WTC11 (cell line): ENCODE results near the gene ARL10.

Experiments used
- CREM ChIP-seq: sonication (generic); formaldehyde crosslinking; IDR thresholded peaks from 2 replicates; pipeline ENCODE4 v1.8.1; 2022; ENCODE audit warnings: mild to moderate bottlenecking, missing genetic modification reagents, moderate library complexity
- CTCF ChIP-seq: fragments of 200-600 bp; IDR thresholded peaks from 2 replicates; pipeline ENCODE4 v1.8.0; 2022; ENCODE audit warnings: antibody characterized with exemption
- ETV6 ChIP-seq: sonication (generic); formaldehyde crosslinking; IDR thresholded peaks from 2 replicates; pipeline ENCODE4 v1.8.1; 2022; ENCODE audit warnings: mild to moderate bottlenecking, missing genetic modification reagents
- NR3C1 ChIP-seq: sonication (generic); formaldehyde crosslinking; conservative IDR thresholded peaks from 2 replicates; pipeline ENCODE4 v1.8.1; 2023; ENCODE audit warnings: low read depth, mild to moderate bottlenecking, missing genetic modification reagents
- SP1 ChIP-seq: sonication (generic); formaldehyde crosslinking; conservative IDR thresholded peaks from 2 replicates; pipeline ENCODE4 v1.8.1; 2022; ENCODE audit warnings: missing genetic modification reagents
- TCF7 ChIP-seq: sonication (generic); formaldehyde crosslinking; IDR thresholded peaks from 2 replicates; pipeline ENCODE4 v1.8.0; 2022; ENCODE audit warnings: mild to moderate bottlenecking, low read depth, missing genetic modification reagents, moderate library complexity
- ZNF138 ChIP-seq: sonication (generic); formaldehyde crosslinking; conservative IDR thresholded peaks from 2 replicates; pipeline ENCODE4 v1.8.1; 2022; ENCODE audit warnings: mild to moderate bottlenecking, moderate library complexity, missing genetic modification reagents
- TF ChIP-seq, protein P1 (sequence below): sonication (generic); formaldehyde crosslinking; IDR thresholded peaks from 2 replicates; pipeline ENCODE4 v1.8.0; 2022; ENCODE audit warnings: missing genetic modification reagents

DNA sequence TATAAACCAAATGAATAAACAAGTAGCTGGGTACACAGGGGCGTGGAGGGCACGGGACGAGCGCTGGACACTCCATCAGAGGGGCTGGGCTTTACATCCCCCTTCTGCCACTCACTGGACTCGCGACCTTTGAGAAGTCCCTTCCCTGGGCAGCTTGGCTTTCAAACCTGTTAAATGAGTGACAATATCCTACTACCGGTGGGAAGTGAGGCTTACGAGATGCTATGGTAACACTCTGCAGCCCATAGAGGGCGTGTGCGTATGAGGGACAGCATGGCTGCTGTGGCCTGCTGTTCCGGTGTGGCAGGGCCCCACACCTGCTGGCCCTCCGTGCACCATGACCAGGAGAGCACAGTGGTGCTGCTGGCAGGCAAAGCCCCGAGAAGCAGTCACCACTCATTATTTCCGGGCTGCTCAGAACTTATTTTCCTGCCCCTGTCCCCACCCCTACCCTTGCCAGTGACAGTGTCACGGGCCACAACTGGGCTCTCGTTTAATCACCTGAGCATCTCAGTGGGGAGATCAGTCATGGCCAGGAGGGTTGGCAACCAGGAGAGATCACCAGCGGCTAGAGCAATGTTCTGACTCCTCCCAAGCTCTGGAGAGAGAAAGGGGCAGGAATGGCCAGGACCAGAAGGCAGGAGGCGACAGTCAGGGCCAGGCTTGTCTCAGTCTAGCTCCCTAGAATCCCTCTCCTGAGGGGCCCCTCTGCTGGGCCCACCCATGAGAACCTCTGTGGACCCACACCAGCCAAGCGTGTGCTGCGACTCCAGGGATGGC is 40.6 kb downstream of the ARL10 start:
- TF ChIP-seq ZNF138 (CRISPR knock-in tag) (no peak), NR3C1 (no peak), CTCF (no peak), CREM (CRISPR knock-in tag) (no peak), ETV6 (CRISPR knock-in tag) (no peak), SP1 (CRISPR knock-in tag) (no peak), TCF7 (CRISPR knock-in tag) (no peak)
- TF ChIP-seq, protein P1, sequence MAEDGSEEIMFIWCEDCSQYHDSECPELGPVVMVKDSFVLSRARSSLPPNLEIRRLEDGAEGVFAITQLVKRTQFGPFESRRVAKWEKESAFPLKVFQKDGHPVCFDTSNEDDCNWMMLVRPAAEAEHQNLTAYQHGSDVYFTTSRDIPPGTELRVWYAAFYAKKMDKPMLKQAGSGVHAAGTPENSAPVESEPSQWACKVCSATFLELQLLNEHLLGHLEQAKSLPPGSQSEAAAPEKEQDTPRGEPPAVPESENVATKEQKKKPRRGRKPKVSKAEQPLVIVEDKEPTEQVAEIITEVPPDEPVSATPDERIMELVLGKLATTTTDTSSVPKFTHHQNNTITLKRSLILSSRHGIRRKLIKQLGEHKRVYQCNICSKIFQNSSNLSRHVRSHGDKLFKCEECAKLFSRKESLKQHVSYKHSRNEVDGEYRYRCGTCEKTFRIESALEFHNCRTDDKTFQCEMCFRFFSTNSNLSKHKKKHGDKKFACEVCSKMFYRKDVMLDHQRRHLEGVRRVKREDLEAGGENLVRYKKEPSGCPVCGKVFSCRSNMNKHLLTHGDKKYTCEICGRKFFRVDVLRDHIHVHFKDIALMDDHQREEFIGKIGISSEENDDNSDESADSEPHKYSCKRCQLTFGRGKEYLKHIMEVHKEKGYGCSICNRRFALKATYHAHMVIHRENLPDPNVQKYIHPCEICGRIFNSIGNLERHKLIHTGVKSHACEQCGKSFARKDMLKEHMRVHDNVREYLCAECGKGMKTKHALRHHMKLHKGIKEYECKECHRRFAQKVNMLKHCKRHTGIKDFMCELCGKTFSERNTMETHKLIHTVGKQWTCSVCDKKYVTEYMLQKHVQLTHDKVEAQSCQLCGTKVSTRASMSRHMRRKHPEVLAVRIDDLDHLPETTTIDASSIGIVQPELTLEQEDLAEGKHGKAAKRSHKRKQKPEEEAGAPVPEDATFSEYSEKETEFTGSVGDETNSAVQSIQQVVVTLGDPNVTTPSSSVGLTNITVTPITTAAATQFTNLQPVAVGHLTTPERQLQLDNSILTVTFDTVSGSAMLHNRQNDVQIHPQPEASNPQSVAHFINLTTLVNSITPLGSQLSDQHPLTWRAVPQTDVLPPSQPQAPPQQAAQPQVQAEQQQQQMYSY (CRISPR knock-in tag): no peak
